Sigmoid colon (tissue), 7 donors: ENCODE results near the gene TLCD3A. TPM values are rescaled to one million over a fixed set of nuclear protein-coding genes. Genes with fewer than 3 reads are reported as not detected.
A peak's percentile ranks its signal among the peaks of the same experiment; 100 is the strongest.

ENCODE experiments used
- DNase-seq: peaks from one replicate; pipeline ENCODE4 v3.0.0-alpha.2; 2019
- H3K27ac ChIP-seq, 4 donors: fragments of 200-600 bp; sonication (generic); one replicate each; pipeline ENCODE4 v1.5.1; 2016 to 2019; ENCODE audit warnings: mild to moderate bottlenecking in 1 of 4
- H3K27me3 ChIP-seq, 3 donors: fragments of 200-600 bp; sonication (generic); one replicate each; pipeline ENCODE4 v1.5.1; 2019; ENCODE audit warnings: mild to moderate bottlenecking in 1 of 3
- H3K36me3 ChIP-seq, 4 donors: fragments of 200-600 bp; sonication (generic); one replicate each; pipeline ENCODE4 v1.5.1; 2016 to 2019
- H3K4me1 ChIP-seq, 4 donors: fragments of 200-600 bp; sonication (generic); one replicate each; pipeline ENCODE4 v1.5.1; 2017 to 2019
- H3K4me3 ChIP-seq, 4 donors: fragments of 200-600 bp; sonication (generic); one replicate each; pipeline ENCODE4 v1.5.1; 2017 to 2019; ENCODE audit warnings: mild to moderate bottlenecking in 2 of 4, moderate library complexity in 1 of 4
- H3K9me3 ChIP-seq, 4 donors: fragments of 200-600 bp in 3 of 4; sonication (generic) in 3 of 4; one replicate each; pipeline versions ENCODE4 v1.5.1 to v1.6.1; 2013 to 2019
- CTCF ChIP-seq, 4 experiments: fragments of 450-650 bp in 3 of 4; fragments of 200-600 bp in 1 of 4; IDR thresholded peaks; one replicate each; pipeline ENCODE4 v1.5.1; 2016 to 2019; ENCODE audit warnings: antibody characterized with exemption in 4 of 4, mild to moderate bottlenecking in 3 of 4, moderate library complexity in 2 of 4
- EP300 ChIP-seq, 4 donors: sonication (generic); formaldehyde crosslinking; IDR thresholded peaks; one replicate each; pipeline ENCODE4 v1.6.1; 2017; ENCODE audit warnings: antibody characterized with exemption in 4 of 4
- POLR2A ChIP-seq, 2 donors: fragments of 450-650 bp; IDR thresholded peaks; one replicate each; pipeline ENCODE4 v1.6.1; 2016; ENCODE audit warnings: antibody characterized with exemption in 2 of 2, mild to moderate bottlenecking in 2 of 2, moderate library complexity in 2 of 2
- POLR2AphosphoS5 ChIP-seq, 4 donors: sonication (generic); formaldehyde crosslinking; IDR thresholded peaks; one replicate each; pipeline ENCODE4 v1.6.1; 2017; ENCODE audit warnings: antibody characterized with exemption in 4 of 4
- WGBS, 2 donors: extraction: QIAGEN DNeasy Blood & Tissue Kit; methylation state at CpG; one replicate each; pipeline ENCODE4 v1.1.7; 2013; 5-methylcytosine and 5-hydroxymethylcytosine counted together
- intact Hi-C: fragments of 100-400 bp; cut with DNase I; formaldehyde crosslinking; loops from one replicate; pipeline ENCODE4 v1.15.1; 2023
- polyA plus RNA-seq, 3 donors: library from polyadenylated mRNA; stranded (reverse); fragments of 200-250 nt; gene quantifications; one replicate each; pipeline ENCODE4 v1.2.3, GENCODE V29; 2013
- total RNA-seq, 4 donors: library from RNA; depleted of rRNA; stranded (reverse); fragments of >200 nt; gene quantifications; one replicate each; pipeline ENCODE4 v1.1.0, GENCODE V29; 2016
- donor health status: healthy with polysubstance abuse.
- donor health status: Bipolar disorder and iron deficiency.
- donor health status: healthy.

TLCD3A gene
- total and polyA plus RNA-seq, 7 donors = 1.8 to 10.3 (median 3.8) TPM

- no peak for DNase-seq
- H3K27ac ChIP-seq = no peak overlapping the region
- H3K27me3 ChIP-seq = no peaks in the 10 kb centered on the region
- no peak overlapping the region for H3K4me3 ChIP-seq
- H3K36me3 ChIP-seq = no peaks in the 10 kb centered on the region
- 32 to 61% methylated on average over 20 of the region's 20 CpGs for WGBS, 2 donors
- H3K4me1 ChIP-seq = peaks cover 0 to 6% (median 4%) of the 10 kb centered on the region in 4 donors
- TF ChIP-seq EP300 (IDR thresholded peaks at IDR 0.05) = no peak
- no peak for TF ChIP-seq CTCF (IDR thresholded peaks at IDR 0.05)
- no peak for TF ChIP-seq POLR2AphosphoS5 (IDR thresholded peaks at IDR 0.05)
- TF ChIP-seq POLR2A (IDR thresholded peaks at IDR 0.05) = no peak
- H3K9me3 ChIP-seq = no peaks in the 10 kb centered on the region
- intact Hi-C loops = no loop called here
Measured at GRCh38 chr17:726271-726919, 6.0 kb upstream of the TLCD3A start.

- 83 to 91% methylated on average over 5 of the region's 5 CpGs for WGBS, 2 donors
- no peaks in the 10 kb centered on the region for H3K9me3 ChIP-seq
- H3K27ac ChIP-seq = no peak overlapping the region
Measured at GRCh38 chr17:728911-729310, 3.5 kb upstream of the TLCD3A start.

GRCh38 chr17:731644-732066, 741 bp upstream of the TLCD3A start:
- 3 to 15% methylated on average over 26 of the region's 26 CpGs for WGBS, 2 donors
- Histone ChIP-seq H3K4me1 (peaks cover 0 to 27% (median 19%) of the 10 kb centered on the region in 4 donors), H3K27ac (peak overlapping the region; percentile 84 to 88 (median 86)), H3K9me3 (no peaks in the 10 kb centered on the region), H3K27me3 (no peaks in the 10 kb centered on the region), H3K36me3 (no peaks in the 10 kb centered on the region), H3K4me3 (peak overlapping the region; percentile 69 to 89 (median 80))
- no peak for DNase-seq
- TF ChIP-seq CTCF (IDR thresholded peaks at IDR 0.05) (no peak), EP300 (IDR thresholded peaks at IDR 0.05) (no peak), POLR2A (IDR thresholded peaks at IDR 0.05) (no peak), POLR2AphosphoS5 (IDR thresholded peaks at IDR 0.05) (no peak)
- intact Hi-C loops = no loop called here

More at GRCh38 chr17:728911-729310, 3.5 kb upstream of the TLCD3A start:
- TF ChIP-seq CTCF (IDR thresholded peaks at IDR 0.05) = no peak
- TF ChIP-seq POLR2AphosphoS5 (IDR thresholded peaks at IDR 0.05) = no peak
- TF ChIP-seq POLR2A (IDR thresholded peaks at IDR 0.05) = no peak
- TF ChIP-seq EP300 (IDR thresholded peaks at IDR 0.05) = no peak
- Histone ChIP-seq H3K4me3 (no peak overlapping the region), H3K4me1 (peaks cover 0 to 26% (median 19%) of the 10 kb centered on the region in 4 donors), H3K27me3 (no peaks in the 10 kb centered on the region), H3K36me3 (no peaks in the 10 kb centered on the region)
- intact Hi-C loops = no loop called here
- no peak for DNase-seq

GRCh38 chr17:732902-733720, 715 bp downstream of the TLCD3A start:
- intact Hi-C loops = no loop called here
- Histone ChIP-seq H3K9me3 (no peaks in the 10 kb centered on the region), H3K27ac (peak overlapping the region; percentile 85 to 91 (median 87)), H3K27me3 (no peaks in the 10 kb centered on the region), H3K36me3 (no peaks in the 10 kb centered on the region), H3K4me3 (peak overlapping the region; percentile 55 to 89 (median 80)), H3K4me1 (peaks cover 0 to 27% (median 19%) of the 10 kb centered on the region in 4 donors)
- peak; percentile 75 for DNase-seq
- 6 to 9% methylated on average over 57 of the region's 57 CpGs for WGBS, 2 donors
- no peak for TF ChIP-seq POLR2A (IDR thresholded peaks at IDR 0.05)
- TF ChIP-seq CTCF (IDR thresholded peaks at IDR 0.05) = no peak
- TF ChIP-seq POLR2AphosphoS5 (IDR thresholded peaks at IDR 0.05) = peak in 1 of 4 donors; percentile 6
